ENCODE results near the gene ACCSL.
A peak's percentile ranks its signal among the peaks of the same experiment; 100 is the strongest.

The ACCSL gene

GRCh38 chr11:44018829-44019228 lies 29.0 kb upstream of the ACCSL start:
- DNase-seq, result no peak

DNA sequence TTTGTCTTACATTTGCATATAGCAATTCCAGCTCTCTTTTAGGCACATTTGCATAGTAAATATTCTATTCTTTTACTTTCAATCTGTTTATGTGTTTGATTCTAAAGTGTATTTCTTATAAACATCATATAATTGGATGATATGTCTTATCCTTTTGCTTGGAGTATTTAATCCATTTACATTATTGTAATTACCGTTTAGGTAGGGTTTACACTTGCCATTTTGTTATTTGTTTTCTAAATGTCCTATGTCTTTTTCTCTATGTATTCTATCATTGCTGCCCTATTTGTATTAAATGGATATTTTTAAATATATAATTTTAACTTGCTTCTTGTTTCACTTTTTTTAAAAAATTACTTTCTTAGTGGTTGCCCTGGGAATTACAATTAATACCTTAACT lies 22.8 kb upstream of the ACCSL start:
- no peak for DNase-seq

DNA sequence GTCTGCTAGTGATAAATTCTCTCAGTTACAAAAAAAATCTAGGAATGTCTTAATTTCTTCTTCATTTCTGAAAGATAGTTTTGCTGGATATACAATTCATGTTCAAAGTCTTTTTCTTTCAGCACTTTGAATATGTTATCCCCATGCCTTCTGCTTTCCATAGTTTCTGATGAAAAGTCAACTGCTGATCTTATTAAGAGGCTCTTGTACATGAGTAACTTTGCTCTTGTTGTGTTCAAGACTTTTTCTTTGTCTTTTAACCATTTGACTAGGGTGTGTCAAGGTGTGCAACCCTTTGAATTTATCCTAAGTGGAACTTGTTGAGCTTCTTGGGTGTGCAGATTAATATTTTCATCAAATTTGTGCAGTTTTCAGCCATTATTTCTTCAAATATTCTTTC lies 22.1 kb upstream of the ACCSL start:
- DNase-seq, result no peak

GRCh38 chr11:44028401-44028800 lies 19.4 kb upstream of the ACCSL start:
- no peak for DNase-seq

- DNase-seq, result no peak
Measured at GRCh38 chr11:44028816-44029506, 18.8 kb upstream of the ACCSL start.

- no peak for DNase-seq
Measured at GRCh38 chr11:44029507-44029845, 18.3 kb upstream of the ACCSL start.

- DNase-seq, result peak; percentile 49 to 67 (median 59)
Measured at GRCh38 chr11:44029977-44030911, 17.5 kb upstream of the ACCSL start.

DNA sequence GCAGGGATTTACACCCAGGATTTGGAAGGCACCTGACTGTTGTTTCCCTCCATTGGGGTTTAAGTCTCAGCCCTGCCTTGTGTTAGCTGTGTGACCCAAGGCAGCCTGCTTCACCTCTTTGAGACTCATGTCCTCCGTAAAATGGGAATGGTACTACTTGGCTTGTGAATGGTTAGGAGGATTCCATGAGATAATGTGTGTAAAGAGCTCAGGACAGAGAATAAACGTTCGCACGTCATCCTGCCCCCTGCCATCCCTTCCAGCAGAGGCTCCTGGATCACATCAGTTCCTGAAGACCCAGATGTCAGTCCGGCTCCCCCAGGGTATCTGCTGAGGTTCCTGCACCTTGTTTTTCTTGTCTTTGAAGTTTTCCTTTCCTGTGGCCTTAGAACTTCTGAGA lies 16.8 kb upstream of the ACCSL start:
- no peak for DNase-seq

- no peak for DNase-seq
Measured at GRCh38 chr11:44031549-44031948, 16.2 kb upstream of the ACCSL start.

DNA sequence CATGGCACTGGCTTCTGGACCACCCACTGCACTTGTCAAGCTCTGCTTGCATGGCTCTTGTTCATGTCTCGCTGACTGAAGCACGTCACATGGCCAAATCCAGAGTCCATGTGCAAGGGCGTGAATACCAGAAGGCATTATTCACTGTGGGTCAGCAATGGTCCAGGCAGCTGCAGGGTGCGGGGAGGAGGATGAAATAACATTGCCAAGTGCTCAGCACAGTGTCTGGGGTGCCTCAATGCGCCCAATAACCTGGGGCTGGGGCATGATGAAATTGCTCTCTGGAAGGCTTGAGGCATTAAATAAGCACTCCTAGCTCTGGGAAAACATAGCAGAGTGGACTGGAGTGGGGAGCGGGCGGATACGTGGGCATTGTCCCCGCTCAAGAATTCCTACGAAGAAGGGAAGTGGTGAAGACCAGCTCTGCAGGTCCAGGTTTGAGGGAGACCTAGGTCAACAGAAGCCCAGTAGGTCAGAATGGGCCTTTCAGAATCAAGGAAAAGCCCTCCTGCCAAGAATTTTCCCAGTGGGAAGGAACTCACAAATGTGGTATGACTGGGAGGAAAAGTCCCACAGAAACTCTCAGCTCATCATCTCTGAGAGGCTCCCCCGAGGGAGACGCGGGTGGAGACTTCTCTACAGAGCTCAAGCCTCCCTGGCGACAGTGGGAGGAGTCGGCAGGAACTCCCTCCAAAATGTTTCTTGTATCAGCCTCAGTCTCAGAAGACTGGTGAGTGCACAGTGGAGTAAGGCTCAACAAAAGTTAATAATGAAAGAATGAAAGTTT lies 15.3 kb upstream of the ACCSL start:
- peak; percentile 13 to 51 (median 20) for DNase-seq

GRCh38 chr11:44033411-44033850 lies 14.3 kb upstream of the ACCSL start:
- no peak for DNase-seq

- DNase-seq, result no peak
Measured at GRCh38 chr11:44033856-44034255, 13.9 kb upstream of the ACCSL start.

- no peak for DNase-seq
Measured at GRCh38 chr11:44034639-44035038, 13.1 kb upstream of the ACCSL start.

DNA sequence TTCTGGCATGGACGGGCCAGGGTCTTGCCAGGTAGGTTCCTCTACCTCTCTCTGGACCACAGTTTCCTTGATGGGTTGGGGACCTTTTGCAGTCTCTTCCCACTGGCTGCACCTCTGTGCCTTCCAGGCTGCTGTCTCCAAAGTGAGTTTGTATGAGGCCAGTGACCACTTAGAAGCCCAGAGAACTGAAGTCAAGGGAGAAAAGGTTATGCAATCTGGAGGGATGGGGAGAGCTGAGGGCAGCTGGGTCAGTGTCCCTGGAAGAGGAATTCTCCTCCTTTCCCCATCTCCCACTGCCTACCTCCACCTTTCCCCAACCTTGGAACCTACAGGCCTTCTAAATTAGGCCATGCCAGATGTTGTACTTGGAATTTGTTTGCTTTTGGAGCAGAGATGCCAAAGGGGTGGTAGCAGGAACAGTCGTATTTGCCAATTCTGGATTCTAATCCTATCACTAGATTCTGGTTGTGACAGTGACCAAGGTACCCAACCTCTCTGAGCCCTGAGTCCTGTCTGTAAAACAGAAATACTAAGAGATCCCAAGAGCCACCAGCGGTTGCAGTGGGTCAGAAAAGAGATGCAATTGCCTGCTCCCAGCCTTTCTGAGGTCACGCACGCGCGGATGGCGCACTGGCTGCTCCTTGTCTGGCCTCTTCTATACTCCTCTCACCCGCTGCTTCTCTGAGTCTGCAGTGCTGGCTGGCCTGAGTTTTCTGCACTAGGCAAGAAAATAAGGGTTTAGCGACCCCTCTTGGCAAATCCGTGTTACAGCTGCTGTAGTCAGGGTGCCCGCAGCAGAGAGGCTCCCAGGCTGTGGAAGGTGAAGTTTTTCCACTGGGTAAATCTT lies 10.7 kb upstream of the ACCSL start:
- peak; percentile 55 to 71 (median 59) for DNase-seq

- no peak for DNase-seq
Measured at GRCh38 chr11:44037658-44037998, 10.2 kb upstream of the ACCSL start.

GRCh38 chr11:44043157-44043556 lies 4.6 kb upstream of the ACCSL start:
- DNase-seq, result no peak

- DNase-seq, result no peak
Measured at GRCh38 chr11:44046182-44046581, 1.6 kb upstream of the ACCSL start.

- no peak for DNase-seq
Measured at GRCh38 chr11:44047298-44047697, 483 bp upstream of the ACCSL start.

GRCh38 chr11:44049832-44050231 lies 2.1 kb downstream of the ACCSL start:
- DNase-seq, result no peak

DNA sequence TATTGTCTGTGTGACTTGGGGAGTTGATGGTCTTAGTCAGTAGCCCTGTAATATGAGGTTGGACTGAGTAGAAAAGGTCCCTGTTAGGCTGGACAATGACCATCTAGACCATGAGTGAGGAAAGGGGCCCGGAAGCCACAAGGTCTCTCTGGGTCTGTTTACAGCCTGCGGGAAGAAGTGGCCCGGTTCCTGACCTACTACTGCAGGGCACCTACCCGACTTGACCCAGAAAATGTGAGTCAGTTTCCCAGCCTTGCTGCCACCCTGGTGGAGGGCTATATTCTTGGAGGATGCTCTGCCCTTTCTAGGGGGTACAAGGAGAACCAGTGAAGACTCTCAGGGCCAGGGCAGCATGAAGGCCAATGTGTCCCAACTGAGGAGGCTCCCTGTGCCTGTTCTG lies 3.4 kb downstream of the ACCSL start:
- DNase-seq, result no peak

GRCh38 chr11:44057340-44057739 lies 9.6 kb downstream of the ACCSL start:
- DNase-seq, result no peak

DNA sequence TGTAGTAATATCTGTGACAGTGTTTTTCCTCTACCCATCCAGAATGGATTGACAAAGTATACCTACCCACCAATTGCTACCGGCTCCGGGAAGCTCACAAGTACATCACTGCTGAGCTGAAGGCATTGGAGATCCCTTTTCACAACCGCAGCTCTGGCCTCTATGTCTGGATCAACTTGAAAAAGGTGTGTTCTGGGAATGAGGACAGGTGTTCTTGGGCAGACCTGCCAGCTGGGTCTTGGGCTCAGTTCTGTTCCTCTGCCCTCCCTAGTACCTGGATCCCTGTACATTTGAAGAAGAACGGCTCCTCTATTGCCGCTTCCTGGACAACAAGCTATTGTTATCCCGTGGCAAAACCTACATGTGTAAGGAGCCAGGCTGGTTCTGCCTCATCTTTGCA lies 10.5 kb downstream of the ACCSL start:
- DNase-seq, result no peak
